ENCODE results near the gene USF3.

USF3 gene

GRCh38 chr3:113615976-113616375, 80.5 kb downstream of the USF3 start:
- Histone ChIP-seq H3K27ac (no peak overlapping the region), H3K36me3 (ENCODE audit: insufficient read depth) (no peaks in the 10 kb centered on the region), H3K9ac (no peak overlapping the region), H2AFZ (ENCODE audit: low read depth) (no peak overlapping the region), H3K4me2 (no peak overlapping the region), H3K79me2 (ENCODE audit: insufficient read depth, low read depth) (no peaks in the 10 kb centered on the region), H3K27me3 (ENCODE audit: insufficient read depth, low read depth) (no peaks in the 10 kb centered on the region), H4K20me1 (ENCODE audit: insufficient read depth) (no peaks in the 10 kb centered on the region), H3K4me1 (ENCODE audit: low read depth, poor library complexity, severe bottlenecking) (no peaks in the 10 kb centered on the region), H3K4me3 (IDR thresholded peaks at IDR 0.05; ENCODE audit: insufficient read depth, low read depth, low read length) (no peak overlapping the region)
- no peak for TF ChIP-seq CTCF (conservative IDR thresholded peaks at IDR 0.05; ENCODE audit: low read depth, low read length)

GRCh38 chr3:113614402-113614801, 82.0 kb downstream of the USF3 start:
- no peak overlapping the region for H3K4me2 ChIP-seq
- H3K9ac ChIP-seq = no peak overlapping the region
- no peak for TF ChIP-seq CTCF (conservative IDR thresholded peaks at IDR 0.05; ENCODE audit: low read depth, low read length)
- no peak overlapping the region for H3K4me3 ChIP-seq (IDR thresholded peaks at IDR 0.05; ENCODE audit: insufficient read depth, low read depth, low read length)
- H3K79me2 ChIP-seq (ENCODE audit: insufficient read depth, low read depth) = no peaks in the 10 kb centered on the region
- no peaks in the 10 kb centered on the region for H4K20me1 ChIP-seq (ENCODE audit: insufficient read depth)
- no peaks in the 10 kb centered on the region for H3K36me3 ChIP-seq (ENCODE audit: insufficient read depth)
- no peaks in the 10 kb centered on the region for H3K4me1 ChIP-seq (ENCODE audit: low read depth, poor library complexity, severe bottlenecking)
- no peak overlapping the region for H3K27ac ChIP-seq
- H3K27me3 ChIP-seq (ENCODE audit: insufficient read depth, low read depth) = no peaks in the 10 kb centered on the region
- H2AFZ ChIP-seq (ENCODE audit: low read depth) = no peak overlapping the region

GRCh38 chr3:113607219-113607596, 89.2 kb downstream of the USF3 start:
- no peaks in the 10 kb centered on the region for H3K36me3 ChIP-seq (ENCODE audit: insufficient read depth)
- H3K9ac ChIP-seq = no peak overlapping the region
- TF ChIP-seq CTCF (conservative IDR thresholded peaks at IDR 0.05; ENCODE audit: low read depth, low read length) = no peak
- H3K79me2 ChIP-seq (ENCODE audit: insufficient read depth, low read depth) = no peaks in the 10 kb centered on the region
- H3K4me1 ChIP-seq (ENCODE audit: low read depth, poor library complexity, severe bottlenecking) = peaks cover 26% of the 10 kb centered on the region
- H3K27me3 ChIP-seq (ENCODE audit: insufficient read depth, low read depth) = no peaks in the 10 kb centered on the region
- H3K4me3 ChIP-seq (IDR thresholded peaks at IDR 0.05; ENCODE audit: insufficient read depth, low read depth, low read length) = peak overlapping the region; percentile 68
- no peak overlapping the region; the same call in 1 of the 2 replicates for H2AFZ ChIP-seq (ENCODE audit: low read depth)
- peak overlapping the region; percentile 49 for H3K4me2 ChIP-seq
- no peak overlapping the region; the same call in 1 of the 2 replicates for H3K27ac ChIP-seq
- H4K20me1 ChIP-seq (ENCODE audit: insufficient read depth) = no peaks in the 10 kb centered on the region

GRCh38 chr3:113606539-113607218, 89.8 kb downstream of the USF3 start:
- no peak overlapping the region; the same call in 1 of the 2 replicates for H3K27ac ChIP-seq
- H4K20me1 ChIP-seq (ENCODE audit: insufficient read depth) = no peaks in the 10 kb centered on the region
- no peaks in the 10 kb centered on the region for H3K79me2 ChIP-seq (ENCODE audit: insufficient read depth, low read depth)
- H3K27me3 ChIP-seq (ENCODE audit: insufficient read depth, low read depth) = no peaks in the 10 kb centered on the region
- H3K36me3 ChIP-seq (ENCODE audit: insufficient read depth) = no peaks in the 10 kb centered on the region
- peaks cover 26% of the 10 kb centered on the region for H3K4me1 ChIP-seq (ENCODE audit: low read depth, poor library complexity, severe bottlenecking)
- no peak for TF ChIP-seq CTCF (conservative IDR thresholded peaks at IDR 0.05; ENCODE audit: low read depth, low read length)
- peak overlapping the region; percentile 68 for H3K4me3 ChIP-seq (IDR thresholded peaks at IDR 0.05; ENCODE audit: insufficient read depth, low read depth, low read length)
- H3K9ac ChIP-seq = no peak overlapping the region
- H2AFZ ChIP-seq (ENCODE audit: low read depth) = no peak overlapping the region; the same call in 1 of the 2 replicates
- peak overlapping the region; percentile 49 for H3K4me2 ChIP-seq

Measured in KMS-11 (cell line).